ENCODE results near the gene RASA3.
A peak's percentile ranks its signal among the peaks of the same experiment; 100 is the strongest.
"Not testable (repeated sequence)": the region's sequence is repeated elsewhere in the genome, so short reads cannot be mapped to it uniquely, and the experiment has no call there.

RASA3 gene

DNA sequence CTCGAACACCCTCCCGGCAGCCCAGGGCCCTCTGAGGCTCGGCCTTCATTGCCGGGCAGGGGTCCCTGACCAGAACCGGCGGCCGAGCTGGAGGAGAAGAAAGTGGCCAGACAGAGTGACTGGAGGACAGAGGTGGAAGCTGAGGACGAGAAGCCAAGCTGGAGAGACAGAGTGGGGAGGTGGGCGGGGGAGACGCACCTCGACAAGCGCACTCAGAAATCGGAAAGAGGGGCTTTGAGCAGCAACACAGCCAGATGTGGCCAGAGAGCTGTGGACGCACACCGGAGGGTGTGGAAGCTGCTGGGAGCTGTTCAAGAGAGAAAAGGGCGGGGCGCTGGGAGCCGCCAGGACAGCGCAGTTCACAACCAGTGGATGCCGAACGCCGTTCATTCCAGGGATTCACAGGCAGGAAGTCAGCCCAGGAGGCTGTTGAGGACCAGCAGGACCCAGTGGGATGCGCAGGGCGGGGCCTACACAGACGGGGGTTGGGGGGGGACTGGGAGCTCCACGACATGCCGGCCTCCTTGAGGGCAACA, 130.3 kb downstream of the RASA3 start:
- no peak for DNase-seq (ENCODE audit: low spot score)

GRCh38 chr13:114001331-114002008, 131.0 kb downstream of the RASA3 start:
- no peak for DNase-seq (ENCODE audit: low spot score)

DNA sequence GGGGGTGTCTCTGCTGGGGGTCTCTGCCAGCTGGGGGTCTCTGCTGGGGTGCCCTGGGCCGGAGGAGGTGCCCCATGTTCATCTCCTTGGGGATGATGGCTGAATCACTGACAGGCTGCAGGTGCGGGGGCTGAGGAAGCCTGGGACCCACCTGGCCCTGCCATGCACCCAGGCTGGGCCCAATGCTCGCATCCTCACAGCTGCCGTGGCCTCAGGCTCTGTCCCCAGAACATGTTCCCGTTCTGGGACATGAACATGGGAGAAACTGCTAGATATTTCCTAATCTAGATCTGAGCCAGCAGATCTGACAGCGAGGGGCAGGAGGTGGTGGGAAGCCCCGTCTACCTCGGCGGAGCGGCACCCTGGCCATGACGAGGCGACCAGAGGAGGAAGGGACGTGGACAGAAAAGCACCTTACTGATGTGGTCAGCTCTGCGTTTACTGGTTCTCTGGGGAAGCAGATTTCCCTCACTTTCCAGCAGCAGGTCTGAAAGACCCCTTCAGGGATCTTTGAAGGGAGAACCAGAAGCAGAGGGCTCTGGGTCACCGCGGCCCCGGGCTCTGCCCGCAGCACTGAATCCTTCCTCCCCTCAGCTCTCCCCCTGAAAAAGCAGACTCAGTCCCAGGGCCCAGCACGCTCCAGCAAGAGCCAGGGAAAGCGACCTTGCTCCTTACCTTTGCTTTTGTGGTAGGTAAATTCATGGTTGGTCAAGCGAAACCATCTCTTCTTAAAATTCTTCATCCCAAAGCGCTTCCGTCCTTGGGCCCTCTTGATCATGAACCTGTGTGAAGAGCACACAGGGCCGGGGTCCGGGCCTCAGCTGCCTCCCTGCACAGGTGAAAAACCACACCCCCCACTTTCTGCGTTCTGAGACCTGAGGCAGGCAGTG, 132.0 kb downstream of the RASA3 start:
- DNase-seq (ENCODE audit: low spot score) = no peak

DNA sequence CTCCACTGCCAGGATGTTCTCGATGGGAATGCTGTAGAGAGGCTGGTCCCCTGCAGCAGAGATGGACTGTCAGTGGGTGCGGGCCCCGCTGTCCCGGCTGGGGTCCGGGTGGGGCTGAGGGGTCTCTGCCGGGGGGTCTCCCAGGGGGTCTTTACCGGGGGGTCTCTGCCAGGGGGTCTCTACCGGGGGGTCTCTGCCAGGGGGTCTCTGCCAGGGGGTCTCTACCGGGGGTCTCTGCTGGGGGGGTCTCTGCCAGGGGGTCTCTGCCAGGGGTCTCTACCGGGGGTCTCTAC, 132.9 kb downstream of the RASA3 start:
- no peak for DNase-seq (ENCODE audit: low spot score)

- no peak for DNase-seq (ENCODE audit: low spot score)
Observed at GRCh38 chr13:113998781-113999617, 133.4 kb downstream of the RASA3 start.

DNA sequence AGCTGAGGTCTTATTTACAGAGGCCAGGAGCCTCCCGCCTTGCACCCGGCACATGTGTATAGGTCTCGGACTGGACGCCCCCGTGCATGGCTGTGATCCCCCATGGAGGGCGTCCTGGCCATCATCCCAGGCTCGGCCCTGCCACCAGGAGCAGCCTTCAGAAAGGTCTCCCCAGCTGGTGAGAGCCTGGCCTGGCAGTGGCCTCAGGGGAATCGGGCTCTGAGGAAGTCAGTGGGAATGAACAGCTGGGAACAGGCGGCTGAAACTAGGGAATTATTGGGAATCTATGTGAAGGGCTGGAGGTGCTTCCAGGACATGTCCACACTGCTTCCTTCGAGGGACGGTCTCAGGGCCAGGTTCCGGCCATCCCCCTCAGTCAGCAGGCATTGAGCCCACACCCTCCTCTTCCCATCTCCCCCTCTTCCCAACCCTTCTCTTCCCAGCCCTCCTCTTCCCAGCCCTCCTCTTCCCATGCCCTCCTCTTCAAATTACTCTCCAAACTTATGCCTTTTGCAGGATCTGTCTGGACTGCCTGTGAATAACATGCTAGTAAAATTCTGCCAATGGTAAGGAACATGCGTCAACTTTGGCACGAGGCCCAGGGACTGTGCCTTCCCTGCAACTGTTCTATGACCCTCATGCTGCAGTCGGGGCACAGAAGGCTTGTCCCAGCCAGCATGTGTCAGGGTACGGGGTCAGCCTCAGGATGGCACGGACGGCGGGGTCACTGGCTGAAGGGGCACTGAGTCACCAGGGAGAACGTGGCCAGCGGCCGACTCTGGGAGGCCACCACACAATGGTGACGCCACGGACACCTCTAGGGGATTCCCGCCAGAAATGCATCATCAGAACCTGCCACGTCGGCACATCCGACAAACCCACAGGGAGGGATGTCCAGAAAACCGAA, 134.3 kb downstream of the RASA3 start:
- DNase-seq (ENCODE audit: low spot score) = peak; percentile 73

GRCh38 chr13:113996912-113997745, 135.3 kb downstream of the RASA3 start:
- DNase-seq (ENCODE audit: low spot score) = no peak

- no peak for DNase-seq (ENCODE audit: low spot score)
Observed at GRCh38 chr13:113996081-113996911, 136.1 kb downstream of the RASA3 start.

- no peak for DNase-seq (ENCODE audit: low spot score)
Observed at GRCh38 chr13:113995051-113995601, 137.3 kb downstream of the RASA3 start.

GRCh38 chr13:113992276-113993005, 140.0 kb downstream of the RASA3 start:
- DNase-seq (ENCODE audit: low spot score) = no peak

DNA sequence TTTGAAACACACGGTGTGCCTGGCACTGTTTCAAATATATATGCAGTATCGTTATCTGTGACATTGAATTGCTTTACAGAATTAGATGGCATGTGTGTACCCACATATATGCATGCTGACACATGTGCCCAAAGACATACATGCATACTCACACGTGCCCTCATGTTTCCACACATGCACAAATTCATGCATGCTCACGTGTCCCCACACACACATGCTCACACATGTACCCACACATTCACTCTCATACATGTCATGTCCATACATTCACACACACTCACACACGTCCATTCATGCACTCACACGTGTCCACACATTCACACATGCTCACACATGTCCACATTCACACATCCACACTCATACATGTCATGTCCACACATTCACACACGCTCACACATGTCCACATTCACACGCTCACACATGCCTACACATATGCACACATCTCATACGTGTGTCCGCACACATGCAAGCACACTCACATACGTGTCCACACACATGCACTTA, 140.7 kb downstream of the RASA3 start:
- DNase-seq (ENCODE audit: low spot score) = no peak

- no peak for DNase-seq (ENCODE audit: low spot score)
Observed at GRCh38 chr13:113991191-113991669, 141.2 kb downstream of the RASA3 start.

GRCh38 chr13:113990321-113990837, 142.0 kb downstream of the RASA3 start:
- no peak for DNase-seq (ENCODE audit: low spot score)

GRCh38 chr13:113989585-113990300, 142.7 kb downstream of the RASA3 start:
- DNase-seq (ENCODE audit: low spot score) = no peak

GRCh38 chr13:113988859-113989258, 143.6 kb downstream of the RASA3 start:
- not testable (repeated sequence) for DNase-seq (ENCODE audit: low spot score)

DNA sequence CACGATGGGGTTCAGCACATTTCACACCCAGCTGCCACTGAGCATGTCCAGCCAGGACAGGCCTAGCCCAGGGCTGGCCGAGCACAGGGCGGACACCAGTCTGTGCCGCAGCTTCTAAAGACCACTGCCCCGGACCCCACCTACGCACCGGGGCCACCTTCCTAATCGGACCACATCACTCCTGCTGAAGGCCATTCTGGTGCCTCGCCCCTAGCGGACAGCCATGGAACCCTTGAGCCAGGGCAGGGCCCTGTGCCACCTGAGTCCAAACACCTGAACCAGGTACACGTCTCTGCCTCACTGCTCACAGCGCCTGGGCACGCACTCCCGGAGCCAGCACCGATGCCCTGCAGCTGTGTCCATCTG, 150.1 kb downstream of the RASA3 start:
- DNase-seq (ENCODE audit: low spot score) = no peak

- DNase-seq (ENCODE audit: low spot score) = no peak
Observed at GRCh38 chr13:113981611-113982295, 150.7 kb downstream of the RASA3 start.

All from GM03348 (cell line).